HG02759 (cell line): ENCODE data around the gene ABLIM2.

Experiments
- ATAC-seq: cut with Tn5 transposase; IDR thresholded peaks from one replicate; pipeline ENCODE4 v1.9.1; 2021; ENCODE audit warnings: mild to moderate bottlenecking, moderate library complexity; ENCODE audit not compliant: unreplicated experiment

Gene ABLIM2

GRCh38 chr4:8089862-8090261 lies 68.8 kb downstream of the ABLIM2 start:
- no peak for ATAC-seq

GRCh38 chr4:8088966-8089491 lies 69.6 kb downstream of the ABLIM2 start:
- no peak for ATAC-seq

DNA sequence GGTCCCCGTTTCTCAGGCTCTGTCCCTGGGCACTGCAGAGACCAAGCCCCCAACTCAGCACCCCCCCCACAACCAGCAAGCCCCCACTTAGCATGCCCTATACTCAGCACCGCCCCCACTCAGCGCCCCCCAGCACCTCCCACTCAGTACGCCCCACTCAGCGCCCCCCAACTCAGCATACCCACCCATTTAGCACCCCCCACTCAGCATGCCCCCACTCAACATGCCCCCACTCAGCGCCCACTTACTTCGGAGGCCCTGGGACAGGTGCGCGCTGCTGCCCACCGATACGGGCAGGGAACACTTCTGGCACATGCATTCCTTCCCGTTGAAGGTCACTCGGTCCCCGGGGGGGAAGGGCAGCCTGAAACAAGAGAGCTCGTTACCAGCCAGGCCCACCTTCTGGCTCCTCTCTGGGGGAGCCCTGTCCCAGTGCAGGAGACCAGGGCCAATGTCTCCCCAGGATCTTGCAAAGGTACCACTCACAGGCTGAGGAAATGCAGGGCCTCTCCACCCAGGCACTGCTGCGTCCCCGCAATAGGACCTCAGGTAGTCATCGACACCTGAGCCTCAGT lies 70.6 kb downstream of the ABLIM2 start:
- no peak for ATAC-seq

GRCh38 chr4:8086783-8087445 lies 71.7 kb downstream of the ABLIM2 start:
- no peak for ATAC-seq

- ATAC-seq, result no peak
Measured at GRCh38 chr4:8085491-8086117, 73.0 kb downstream of the ABLIM2 start.

GRCh38 chr4:8084712-8085490 lies 73.7 kb downstream of the ABLIM2 start:
- ATAC-seq, result no peak

- ATAC-seq, result no peak
Measured at GRCh38 chr4:8084031-8084660, 74.5 kb downstream of the ABLIM2 start.

GRCh38 chr4:8083086-8083825 lies 75.4 kb downstream of the ABLIM2 start:
- ATAC-seq, result no peak

DNA sequence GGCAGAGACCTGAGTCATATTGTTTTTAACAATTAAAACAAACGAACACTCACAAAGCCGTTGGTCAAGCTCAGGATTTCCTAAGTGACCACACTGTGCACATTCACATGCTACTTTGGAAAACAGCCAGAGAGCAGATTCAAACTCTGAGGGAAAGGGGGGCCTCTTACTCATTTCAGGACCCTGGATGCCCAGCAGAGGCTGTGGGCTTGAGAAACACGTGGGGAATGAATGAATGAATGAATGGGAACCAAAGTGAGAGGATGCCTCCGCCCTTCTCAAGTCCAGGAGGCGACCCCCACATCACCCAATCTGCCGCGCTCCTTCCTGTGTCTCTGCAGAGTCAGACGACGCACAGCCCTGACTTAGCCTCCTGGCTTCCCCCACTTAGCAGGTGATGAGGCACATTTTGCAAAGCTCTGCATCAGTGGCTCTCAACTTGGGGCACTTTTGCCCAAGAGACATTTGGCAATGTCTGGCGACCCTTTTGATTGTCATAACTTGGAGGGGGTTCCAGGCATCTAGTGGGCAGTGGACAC lies 76.0 kb downstream of the ABLIM2 start:
- ATAC-seq, result no peak

DNA sequence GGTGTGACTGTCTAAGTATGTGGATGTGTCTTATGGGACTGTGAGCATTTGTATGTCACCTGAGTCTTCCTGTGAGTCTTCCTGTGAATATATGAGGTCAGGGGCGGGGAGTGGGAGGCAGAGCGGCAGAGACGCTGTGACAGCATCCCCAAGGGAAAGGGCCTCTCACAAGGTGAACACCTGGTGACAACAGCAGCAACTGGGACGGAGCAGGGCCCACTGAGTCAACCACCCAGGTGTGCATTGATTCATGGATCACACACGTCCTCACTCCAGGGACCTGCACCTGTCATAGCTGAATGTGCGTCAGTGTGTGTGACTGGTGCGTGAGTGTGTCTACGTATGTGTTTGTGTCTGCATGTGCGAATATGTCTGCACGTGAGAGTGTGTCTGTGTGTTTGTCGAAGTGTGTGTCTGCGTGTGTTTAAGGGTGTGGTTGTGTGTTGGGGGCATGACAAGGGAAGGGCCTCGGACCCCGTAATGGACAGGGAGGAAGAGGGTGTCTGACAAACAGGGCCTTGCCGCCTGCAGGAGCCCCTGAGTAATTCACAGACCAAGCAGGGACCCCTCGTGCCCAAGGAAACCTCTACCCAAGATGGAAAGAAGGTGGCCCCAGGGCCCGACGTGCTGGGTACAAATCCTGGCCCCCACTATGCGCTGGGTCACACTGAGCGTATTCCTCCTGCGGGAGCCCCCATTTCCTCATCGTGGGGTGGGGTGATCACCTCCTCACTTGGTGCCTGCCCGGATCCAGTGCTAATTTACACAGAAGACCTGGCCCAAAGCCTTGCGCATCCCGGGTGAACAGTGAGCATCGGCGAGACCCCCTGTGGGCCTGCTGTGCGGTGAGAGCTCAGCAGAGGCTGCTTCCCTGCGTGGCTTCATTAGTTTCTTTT lies 76.7 kb downstream of the ABLIM2 start:
- no peak for ATAC-seq

GRCh38 chr4:8081171-8081570 lies 77.4 kb downstream of the ABLIM2 start:
- ATAC-seq, result no peak

DNA sequence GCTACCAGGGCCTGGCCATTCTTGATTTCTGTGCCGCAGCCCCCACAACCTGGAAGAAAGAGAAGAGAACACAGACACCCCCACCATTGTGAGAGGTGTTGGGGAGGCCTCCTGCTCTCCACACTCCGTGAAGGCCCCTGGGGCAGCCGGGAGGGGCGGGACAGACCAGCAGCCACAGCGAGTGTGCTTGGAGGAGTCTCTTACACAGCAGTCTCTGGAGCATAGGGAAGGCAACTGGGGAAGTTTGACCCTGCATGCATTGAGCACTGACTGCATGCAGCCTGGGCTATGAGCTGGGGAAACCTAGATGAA lies 77.9 kb downstream of the ABLIM2 start:
- ATAC-seq, result no peak

- no peak for ATAC-seq
Measured at GRCh38 chr4:8079916-8080753, 78.5 kb downstream of the ABLIM2 start.

GRCh38 chr4:8079031-8079885 lies 79.4 kb downstream of the ABLIM2 start:
- ATAC-seq, result no peak

- ATAC-seq, result no peak
Measured at GRCh38 chr4:8078610-8079015, 80.0 kb downstream of the ABLIM2 start.

- ATAC-seq, result no peak
Measured at GRCh38 chr4:8078109-8078494, 80.5 kb downstream of the ABLIM2 start.
